WTC11 (cell line): ENCODE data around the gene ZNF627. TPM values are rescaled to one million over a fixed set of nuclear protein-coding genes. Genes with fewer than 3 reads are reported as not detected.

ENCODE experiments used
- ATAC-seq: fragments of 200-7000 bp; cut with Tn5 transposase; 2 replicates; pipeline ENCODE4 v1.10.0; 2021; ENCODE audit warnings: mild to moderate bottlenecking, moderate library complexity
- CTCF ChIA-PET: fragments of 300-600 bp; sonication (Branson Sonifier 250); formaldehyde crosslinking; loops from one replicate; lab custom pipeline; 2021; ENCODE audit warnings: antibody characterized with exemption; lab: Charles Lee
- POLR2A ChIA-PET: fragments of 350-600 bp; sonication (Branson Sonifier 250); formaldehyde crosslinking; loops from one replicate; lab custom pipeline; 2021; ENCODE audit warnings: antibody characterized with exemption; lab: Charles Lee
- DNase-seq: peaks from one replicate; pipeline ENCODE4 v3.0.0; 2021; ENCODE audit warnings: low spot score
- H3K27ac Mint-ChIP-seq: 2 replicates; pipeline ENCODE4 v1.8.0; 2021; ENCODE audit warnings: mixed read lengths
- H3K27me3 Mint-ChIP-seq: 2 replicates; pipeline ENCODE4 v1.8.0; 2021; ENCODE audit warnings: low read depth, mild to moderate bottlenecking, moderate library complexity, mixed read lengths
- H3K36me3 Mint-ChIP-seq: 2 replicates; pipeline ENCODE4 v1.8.0; 2021; ENCODE audit warnings: mixed read lengths
- H3K4me1 Mint-ChIP-seq: 2 replicates; pipeline ENCODE4 v1.8.0; 2022; ENCODE audit warnings: mixed read lengths
- H3K4me3 Mint-ChIP-seq: 2 replicates; pipeline ENCODE4 v1.8.0; 2021; ENCODE audit warnings: mild to moderate bottlenecking, moderate library complexity, mixed read lengths
- H3K9me3 Mint-ChIP-seq: 2 replicates; pipeline ENCODE4 v1.8.0; 2021; ENCODE audit warnings: mixed read lengths
- ATF1 ChIP-seq: sonication (generic); formaldehyde crosslinking; IDR thresholded peaks from 2 replicates; pipeline ENCODE4 v1.8.1; 2023; ENCODE audit warnings: mild to moderate bottlenecking, moderate library complexity, missing genetic modification reagents
- CREM ChIP-seq: sonication (generic); formaldehyde crosslinking; IDR thresholded peaks from 2 replicates; pipeline ENCODE4 v1.8.1; 2022; ENCODE audit warnings: mild to moderate bottlenecking, missing genetic modification reagents, moderate library complexity
- CTCF ChIP-seq: fragments of 200-600 bp; IDR thresholded peaks from 2 replicates; pipeline ENCODE4 v1.8.0; 2022; ENCODE audit warnings: antibody characterized with exemption
- FOXJ3 ChIP-seq: sonication (generic); formaldehyde crosslinking; IDR thresholded peaks from 2 replicates; pipeline ENCODE4 v1.9.0; 2021; ENCODE audit warnings: missing genetic modification reagents, mild to moderate bottlenecking, borderline replicate concordance
- HMGXB4 ChIP-seq: sonication (generic); formaldehyde crosslinking; IDR thresholded peaks from 2 replicates; pipeline ENCODE4 v1.8.1; 2023; ENCODE audit warnings: mild to moderate bottlenecking, moderate library complexity, missing genetic modification reagents
- MAX ChIP-seq: sonication (generic); formaldehyde crosslinking; IDR thresholded peaks from 2 replicates; pipeline ENCODE4 v1.8.0; 2022; ENCODE audit warnings: mild to moderate bottlenecking, missing genetic modification reagents
- NFE2L1 ChIP-seq: sonication (generic); formaldehyde crosslinking; IDR thresholded peaks from 2 replicates; pipeline ENCODE4 v1.8.1; 2023; ENCODE audit warnings: missing genetic modification reagents
- NR3C1 ChIP-seq: sonication (generic); formaldehyde crosslinking; conservative IDR thresholded peaks from 2 replicates; pipeline ENCODE4 v1.8.1; 2023; ENCODE audit warnings: low read depth, mild to moderate bottlenecking, missing genetic modification reagents
- RORB ChIP-seq: fragments of 250-450 bp; sonication (Bioruptor Pico); IDR thresholded peaks from 2 replicates; pipeline ENCODE4 v1.9.0; 2021; ENCODE audit warnings: mild to moderate bottlenecking
- SMAD3 ChIP-seq: sonication (generic); formaldehyde crosslinking; IDR thresholded peaks from 2 replicates; pipeline ENCODE4 v1.8.0; 2022; ENCODE audit warnings: missing genetic modification reagents, mild to moderate bottlenecking, borderline replicate concordance
- USF2 ChIP-seq: sonication (generic); formaldehyde crosslinking; IDR thresholded peaks from 2 replicates; pipeline ENCODE4 v1.8.1; 2023; ENCODE audit warnings: mild to moderate bottlenecking, missing genetic modification reagents, moderate library complexity
- ZBTB43 ChIP-seq: sonication (generic); formaldehyde crosslinking; IDR thresholded peaks from 2 replicates; pipeline ENCODE4 v1.8.1; 2023; ENCODE audit warnings: mild to moderate bottlenecking, missing genetic modification reagents
- ZNF121 ChIP-seq: sonication (generic); formaldehyde crosslinking; IDR thresholded peaks from 2 replicates; pipeline ENCODE4 v1.8.0; 2023; ENCODE audit warnings: missing genetic modification reagents
- ZNF219 ChIP-seq: sonication (generic); formaldehyde crosslinking; IDR thresholded peaks from 2 replicates; pipeline ENCODE4 v1.8.0; 2023; ENCODE audit warnings: missing genetic modification reagents, mild to moderate bottlenecking, borderline replicate concordance
- ZNF263 ChIP-seq: sonication (generic); formaldehyde crosslinking; IDR thresholded peaks from 2 replicates; pipeline ENCODE4 v1.8.1; 2022; ENCODE audit warnings: low read depth, mild to moderate bottlenecking, moderate library complexity, missing genetic modification reagents
- ZNF425 ChIP-seq: fragments of 250-450 bp; sonication (Bioruptor Pico); conservative IDR thresholded peaks from 2 replicates; pipeline ENCODE4 v1.9.0; 2021; ENCODE audit warnings: mild to moderate bottlenecking
- ZNF512 ChIP-seq: sonication (generic); formaldehyde crosslinking; IDR thresholded peaks from 2 replicates; pipeline ENCODE4 v1.8.1; 2022; ENCODE audit warnings: missing genetic modification reagents, borderline replicate concordance
- ZNF532 ChIP-seq: fragments of 250-450 bp; sonication (Bioruptor Pico); IDR thresholded peaks from 2 replicates; pipeline ENCODE4 v1.9.0; 2021; ENCODE audit warnings: mild to moderate bottlenecking, borderline replicate concordance
- total RNA-seq: library from RNA; stranded (reverse); gene quantifications from 3 replicates; pipeline ENCODE4 v1.2.3, GENCODE V29; 2021

The ZNF627 gene
- total RNA-seq, 1 experiment from 2014 or later, result 12.6 TPM

- no peak for TF ChIP-seq ZNF532 (CRISPR knock-in tag)
- TF ChIP-seq CREM (CRISPR knock-in tag), result 0 out of 2 replicates have a peak, but pooled peaks have one; percentile 18
- TF ChIP-seq ATF1 (CRISPR knock-in tag), result no peak
- no peak for TF ChIP-seq ZNF263 (CRISPR knock-in tag)
- TF ChIP-seq ZBTB43 (CRISPR knock-in tag), result no peak
Measured at GRCh38 chr19:11558881-11559828, 38.1 kb upstream of the ZNF627 start, which contains the start of gene ELOF1 (continued).

- ChIA-PET POLR2A (no interaction called here), CTCF (interaction anchor here (0.6 to 2.9 kb wide), 7 partner anchors 18 to 237 kb away, joined by 3 to 15 read pairs (median 3); no protein-coding TSS in a partner anchor)
Measured at GRCh38 chr19:11560404-11561051, 36.8 kb upstream of the ZNF627 start.

More at GRCh38 chr19:11560404-11561051, 36.8 kb upstream of the ZNF627 start:
- TF ChIP-seq FOXJ3 (CRISPR knock-in tag) (no peak), ZNF425 (CRISPR knock-in tag) (no peak), NFE2L1 (CRISPR knock-in tag) (no peak), HMGXB4 (CRISPR knock-in tag) (0 out of 2 replicates have a peak, but pooled peaks have one; percentile 28), RORB (no peak), ZNF512 (CRISPR knock-in tag) (no peak), MAX (no peak), ZNF121 (CRISPR knock-in tag) (no peak; the same call in 1 of the 2 replicates), SMAD3 (no peak), NR3C1 (CRISPR knock-in tag) (no peak), ZNF219 (CRISPR knock-in tag) (no peak), CTCF (peak; percentile 82), USF2 (CRISPR knock-in tag) (no peak)
- Mint-ChIP-seq H3K9me3 (no peaks in the 10 kb centered on the region), H3K4me3 (peak overlapping the region; percentile 68), H3K4me1 (peaks cover 16% of the 10 kb centered on the region), H3K27me3 (peaks cover 2% of the 10 kb centered on the region; the same call in 1 of the 2 replicates), H3K36me3 (no peaks in the 10 kb centered on the region; the same call in 1 of the 2 replicates), H3K27ac (peak overlapping the region; percentile 77)
- peak; percentile 66 for DNase-seq
- ATAC-seq, result peak; percentile 69
